HepG2 (cell line): ENCODE data around the gene INPP4B. TPM values are rescaled to one million over a fixed set of nuclear protein-coding genes. Genes with fewer than 3 reads are reported as not detected.

ENCODE experiments used
- ATAC-seq: fragments of 200-7000 bp; cut with Tn5 transposase; 3 replicates; pipeline ENCODE4 v1.9.1; 2020; ENCODE audit warnings: mild to moderate bottlenecking, moderate library complexity
- BruUV-seq: library from RNA; stranded (reverse); fragments of 400-500 nt; replicated peaks from 2 replicates; lab custom pipeline; 2021; lab: Mats Ljungman, UMichigan
- CTCF ChIA-PET: fragments of 300-600 bp; formaldehyde crosslinking; extraction: SDS; loops from one replicate; lab custom pipeline; 2021; ENCODE audit warnings: low total read pairs, inconsistent platforms, low intra/inter-chr PET ratio; lab: Yijun Ruan, JAX
- POLR2A ChIA-PET: fragments of 350-600 bp; sonication (Branson Sonifier 250); formaldehyde crosslinking; loops from one replicate; lab custom pipeline; 2020; ENCODE audit warnings: antibody characterized with exemption, inconsistent platforms; lab: Yijun Ruan, JAX
- DNase-seq: peaks from one replicate; pipeline ENCODE4 v3.0.0-alpha.2; 2015; ENCODE audit warnings: low spot score
- FAIRE-seq: peaks from 3 replicates; lab custom pipeline; 2011; peaks lifted over from hg19 to GRCh38; lab: Jason Lieb, UNC
- H2AFZ ChIP-seq: one replicate; pipeline ENCODE4 v1.6.1; 2011; ENCODE audit warnings: low read length, inconsistent platforms
- H3K27ac ChIP-seq: fragments of 300-600 bp; 3 replicates; pipeline ENCODE4 v1.8.0; 2011; ENCODE audit warnings: mixed run types, mild to moderate bottlenecking, mixed read lengths, low read length, inconsistent platforms; ENCODE audit not compliant: insufficient read depth; ENCODE audit errors: extremely low read length
- H3K27me3 ChIP-seq, 2 experiments: fragments of 200-600 bp in 1 of 2; 2 replicates in 1 of 2; 3 replicates in 1 of 2; pipeline versions ENCODE4 v1.6.0 to v1.8.0; 2011; ENCODE audit warnings: low read length in 2 of 2, mild to moderate bottlenecking in 2 of 2, moderate library complexity in 2 of 2, inconsistent platforms in 1 of 2; ENCODE audit not compliant: insufficient read depth in 2 of 2, control insufficient read depth in 1 of 2
- H3K36me3 ChIP-seq, 2 experiments: fragments of 200-600 bp in 1 of 2; replicated peaks in 1 of 2; 2 replicates in 1 of 2; 3 replicates in 1 of 2; pipeline versions ENCODE4 v1.5.1 to v1.8.0; 2011; ENCODE audit warnings: low read length in 2 of 2, inconsistent platforms in 1 of 2; ENCODE audit not compliant: insufficient read depth in 2 of 2, control insufficient read depth in 1 of 2
- H3K4me1 ChIP-seq: 2 replicates; pipeline ENCODE4 v1.5.1; 2012; ENCODE audit warnings: low read length, inconsistent platforms; ENCODE audit not compliant: insufficient read depth
- H3K4me2 ChIP-seq: 2 replicates; pipeline ENCODE4 v1.6.0; 2011; ENCODE audit warnings: low read depth, low read length, inconsistent platforms
- H3K4me3 ChIP-seq, 3 experiments: fragments of 200-600 bp in 1 of 3; sonication (generic), shearing (Covaris generic) in 1 of 3; replicated peaks in 1 of 3; 2 replicates each; pipeline ENCODE4 v1.5.1; 2011 to 2016; ENCODE audit warnings: low read length in 3 of 3, inconsistent platforms in 2 of 3, low read depth in 2 of 3, mild to moderate bottlenecking in 2 of 3, control low read depth in 1 of 3, mixed read lengths in 1 of 3; ENCODE audit not compliant: insufficient read depth in 1 of 3
- H3K79me2 ChIP-seq: one replicate; pipeline ENCODE4 v1.6.1; 2011; ENCODE audit warnings: low read length, inconsistent platforms; ENCODE audit not compliant: insufficient read depth
- H3K9ac ChIP-seq: 2 replicates; pipeline ENCODE4 v1.6.0; 2011; ENCODE audit warnings: mild to moderate bottlenecking, low read depth, low read length, inconsistent platforms; ENCODE audit not compliant: insufficient read depth
- H3K9me3 ChIP-seq: 2 replicates; pipeline ENCODE4 v1.5.1; 2012; ENCODE audit warnings: mild to moderate bottlenecking, low read length
- H4K20me1 ChIP-seq: 2 replicates; pipeline ENCODE4 v1.6.0; 2011; ENCODE audit warnings: inconsistent platforms, mild to moderate bottlenecking, low read length, moderate library complexity; ENCODE audit not compliant: insufficient read depth
- FOXJ3 ChIP-seq: sonication (generic); formaldehyde crosslinking; IDR thresholded peaks from 2 replicates; pipeline ENCODE4 v1.4.0; 2020; ENCODE audit warnings: missing genetic modification reagents, mild to moderate bottlenecking, borderline replicate concordance
- NCOA1 ChIP-seq: sonication (generic); formaldehyde crosslinking; IDR thresholded peaks from 2 replicates; pipeline ENCODE4 v1.9.0; 2021; ENCODE audit warnings: missing genetic modification reagents
- NR1H2 ChIP-seq: sonication (generic); formaldehyde crosslinking; IDR thresholded peaks from 2 replicates; pipeline ENCODE4 v1.8.1; 2022; ENCODE audit warnings: low read depth, missing genetic modification reagents, borderline replicate concordance
- ZBTB38 ChIP-seq: sonication (generic); formaldehyde crosslinking; IDR thresholded peaks from 2 replicates; pipeline ENCODE4 v1.5.1; 2020; ENCODE audit warnings: mild to moderate bottlenecking, missing genetic modification reagents
- ZBTB7B ChIP-seq: sonication (generic); formaldehyde crosslinking; IDR thresholded peaks from 2 replicates; pipeline ENCODE4 v1.4.0; 2020; ENCODE audit warnings: missing genetic modification reagents
- ZFY ChIP-seq: sonication (generic); formaldehyde crosslinking; IDR thresholded peaks from 2 replicates; pipeline ENCODE4 v1.4.0; 2020; ENCODE audit warnings: missing genetic modification reagents
- ZFYVE20 ChIP-seq: sonication (generic); formaldehyde crosslinking; IDR thresholded peaks from 2 replicates; pipeline ENCODE4 v1.8.0; 2023; ENCODE audit warnings: low read depth, mild to moderate bottlenecking, moderate library complexity, missing genetic modification reagents, borderline replicate concordance
- ZKSCAN1 ChIP-seq: fragments of 150-350 bp; IDR thresholded peaks from 2 replicates; pipeline ENCODE4 v1.6.1; 2014; ENCODE audit warnings: low read length
- ZNF205 ChIP-seq: IDR thresholded peaks from 2 replicates; pipeline ENCODE4 v1.6.1; 2018; ENCODE audit warnings: missing biosample characterization, missing genetic modification reagents
- ZNF333 ChIP-seq: sonication (generic); formaldehyde crosslinking; IDR thresholded peaks from 2 replicates; pipeline ENCODE4 v1.4.0; 2020; ENCODE audit warnings: mild to moderate bottlenecking, missing genetic modification reagents, borderline replicate concordance
- ZNF430 ChIP-seq: sonication (generic); formaldehyde crosslinking; IDR thresholded peaks from 2 replicates; pipeline ENCODE4 v1.9.0; 2021; ENCODE audit warnings: mild to moderate bottlenecking, missing genetic modification reagents
- ZNF549 ChIP-seq: sonication (generic); formaldehyde crosslinking; IDR thresholded peaks from 2 replicates; pipeline ENCODE4 v1.5.0; 2020; ENCODE audit warnings: missing genetic modification reagents
- ZNF761 ChIP-seq: sonication (generic); formaldehyde crosslinking; conservative IDR thresholded peaks from 2 replicates; pipeline ENCODE4 v1.4.0; 2020; ENCODE audit warnings: mild to moderate bottlenecking, missing genetic modification reagents
- ZNF776 ChIP-seq: sonication (generic); formaldehyde crosslinking; IDR thresholded peaks from 2 replicates; pipeline ENCODE4 v1.4.0; 2020; ENCODE audit warnings: mild to moderate bottlenecking, missing genetic modification reagents
- ZNF790 ChIP-seq: sonication (generic); formaldehyde crosslinking; IDR thresholded peaks from 2 replicates; pipeline ENCODE4 v1.8.0; 2022; ENCODE audit warnings: missing genetic modification reagents, mild to moderate bottlenecking, borderline replicate concordance
- WGBS: methylation state at CpG from one replicate; pipeline ENCODE4 v1.1.6; 2017; ENCODE audit warnings: low lambda C conversion rate; 5-methylcytosine and 5-hydroxymethylcytosine counted together
- in situ Hi-C: cut with HindIII; loops from 2 replicates; pipeline ENCODE4 v1.10.0; 2017; ENCODE audit warnings: low pct_unique_long_range_greater_than_20kb; ENCODE audit not compliant: extremely low pct_ligation_motif_present
- intact Hi-C: fragments of 100-400 bp; cut with micrococcal nuclease; formaldehyde crosslinking; loops from one replicate; pipeline ENCODE4 v1.10.0; 2022; ENCODE audit not compliant: unreplicated experiment
- polyA plus RNA-seq, 8 experiments: library from polyadenylated mRNA; depleted of rRNA in 3 of 8; stranded (reverse) in 7 of 8; unstranded in 1 of 8; fragments of >200 nt; fragmentation: Illumina TruSeq in 4 of 8; extraction: Trizol in 4 of 8; gene quantifications; 2 replicates each; pipeline versions ENCODE4 v1.2.1 to v1.2.3, GENCODE V29; 2011 to 2016; ENCODE audit warnings: low read depth in 4 of 8, missing spikeins in 1 of 8, mixed read lengths in 1 of 8; ENCODE audit not compliant: insufficient read depth in 1 of 8
- total RNA-seq, 5 experiments: library from RNA; depleted of rRNA; stranded (reverse); fragments of >200 nt; fragmentation: Illumina TruSeq; extraction: Trizol; gene quantifications; 2 replicates each; pipeline ENCODE4 v1.2.3, GENCODE V29; 2016; ENCODE audit warnings: low read depth in 1 of 5
- TF ChIP-seq, protein P1 (sequence below): sonication (generic); formaldehyde crosslinking; IDR thresholded peaks from 2 replicates; pipeline ENCODE4 v1.5.0; 2020; ENCODE audit warnings: mild to moderate bottlenecking, missing genetic modification reagents
- TF ChIP-seq, protein P2 (sequence below): sonication (generic); formaldehyde crosslinking; IDR thresholded peaks from 2 replicates; pipeline ENCODE4 v1.4.0; 2020; ENCODE audit warnings: missing genetic modification reagents

The INPP4B gene
- total and polyA plus RNA-seq, 2 of the 13 experiments (the other 11 are each of a cell fraction or from before 2014, with no cell fraction given): not detected

DNA sequence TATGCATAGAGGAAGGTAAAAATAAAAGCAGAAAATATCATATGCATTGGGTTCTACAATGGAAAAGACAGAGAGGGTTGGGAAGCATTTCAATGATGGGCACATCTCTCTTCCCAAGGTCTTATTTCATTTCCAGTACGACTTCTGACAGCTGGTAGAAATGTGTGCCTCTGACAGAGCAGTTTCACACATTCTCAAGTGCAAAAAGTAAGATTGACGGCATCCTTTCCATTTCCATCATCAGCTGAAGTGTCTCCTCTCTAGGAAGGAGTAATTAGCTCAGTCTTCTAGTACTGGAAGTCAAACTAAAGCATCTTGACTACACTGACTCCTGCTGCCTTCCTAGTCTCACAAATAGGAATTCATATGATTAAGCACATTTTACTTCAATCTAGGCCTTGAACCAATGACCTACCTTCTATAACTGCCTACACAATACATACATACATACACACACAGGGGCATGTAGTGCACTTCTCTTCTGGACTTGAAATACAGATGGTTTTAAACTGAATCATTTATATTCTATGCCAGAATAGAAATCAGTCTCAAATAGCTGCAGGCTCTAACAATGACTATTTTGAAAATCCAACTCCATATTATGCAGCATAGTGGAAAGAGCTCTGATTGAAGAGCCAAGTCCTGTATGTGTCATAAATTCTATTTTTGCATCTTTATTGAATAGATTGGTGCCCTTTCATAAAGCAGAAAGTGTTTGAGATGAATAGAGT, 473.4 kb downstream of the INPP4B start (continued):
- TF ChIP-seq, protein P1, sequence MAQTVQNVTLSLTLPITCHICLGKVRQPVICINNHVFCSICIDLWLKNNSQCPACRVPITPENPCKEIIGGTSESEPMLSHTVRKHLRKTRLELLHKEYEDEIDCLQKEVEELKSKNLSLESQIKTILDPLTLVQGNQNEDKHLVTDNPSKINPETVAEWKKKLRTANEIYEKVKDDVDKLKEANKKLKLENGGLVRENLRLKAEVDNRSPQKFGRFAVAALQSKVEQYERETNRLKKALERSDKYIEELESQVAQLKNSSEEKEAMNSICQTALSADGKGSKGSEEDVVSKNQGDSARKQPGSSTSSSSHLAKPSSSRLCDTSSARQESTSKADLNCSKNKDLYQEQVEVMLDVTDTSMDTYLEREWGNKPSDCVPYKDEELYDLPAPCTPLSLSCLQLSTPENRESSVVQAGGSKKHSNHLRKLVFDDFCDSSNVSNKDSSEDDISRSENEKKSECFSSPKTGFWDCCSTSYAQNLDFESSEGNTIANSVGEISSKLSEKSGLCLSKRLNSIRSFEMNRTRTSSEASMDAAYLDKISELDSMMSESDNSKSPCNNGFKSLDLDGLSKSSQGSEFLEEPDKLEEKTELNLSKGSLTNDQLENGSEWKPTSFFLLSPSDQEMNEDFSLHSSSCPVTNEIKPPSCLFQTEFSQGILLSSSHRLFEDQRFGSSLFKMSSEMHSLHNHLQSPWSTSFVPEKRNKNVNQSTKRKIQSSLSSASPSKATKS (CRISPR knock-in tag): no peak
- no peak for TF ChIP-seq ZBTB38 (CRISPR knock-in tag)

DNA sequence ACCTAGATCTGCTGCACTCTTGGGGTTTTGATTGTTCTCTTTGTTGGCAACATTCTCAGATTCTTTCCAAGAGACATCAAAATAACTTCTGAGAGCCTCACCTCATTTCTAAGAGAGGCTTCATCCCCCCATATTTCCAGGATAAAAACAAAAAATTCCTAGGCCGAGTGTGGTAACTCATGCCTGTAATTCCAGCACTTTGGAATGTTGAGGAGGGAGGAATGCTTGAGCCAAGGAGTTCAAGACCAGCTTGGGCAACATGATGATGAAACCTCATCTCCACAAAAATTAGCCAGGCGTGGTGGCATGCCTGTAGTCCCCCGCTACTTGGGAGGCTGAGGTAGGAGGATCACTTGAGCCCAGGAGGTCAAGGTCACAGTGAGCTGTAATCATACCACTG, 477.0 kb downstream of the INPP4B start:
- WGBS: 31% methylated on average over 3 of the region's 3 CpGs
- H3K27ac ChIP-seq: no peak overlapping the region
- TF ChIP-seq ZNF430: no peak
- TF ChIP-seq ZFY: no peak
- TF ChIP-seq ZNF205 (CRISPR knock-in tag): no peak
- TF ChIP-seq ZNF333: no peak
- no peak for TF ChIP-seq ZBTB7B (CRISPR knock-in tag)
- TF ChIP-seq ZKSCAN1: no peak
- TF ChIP-seq, protein P2, sequence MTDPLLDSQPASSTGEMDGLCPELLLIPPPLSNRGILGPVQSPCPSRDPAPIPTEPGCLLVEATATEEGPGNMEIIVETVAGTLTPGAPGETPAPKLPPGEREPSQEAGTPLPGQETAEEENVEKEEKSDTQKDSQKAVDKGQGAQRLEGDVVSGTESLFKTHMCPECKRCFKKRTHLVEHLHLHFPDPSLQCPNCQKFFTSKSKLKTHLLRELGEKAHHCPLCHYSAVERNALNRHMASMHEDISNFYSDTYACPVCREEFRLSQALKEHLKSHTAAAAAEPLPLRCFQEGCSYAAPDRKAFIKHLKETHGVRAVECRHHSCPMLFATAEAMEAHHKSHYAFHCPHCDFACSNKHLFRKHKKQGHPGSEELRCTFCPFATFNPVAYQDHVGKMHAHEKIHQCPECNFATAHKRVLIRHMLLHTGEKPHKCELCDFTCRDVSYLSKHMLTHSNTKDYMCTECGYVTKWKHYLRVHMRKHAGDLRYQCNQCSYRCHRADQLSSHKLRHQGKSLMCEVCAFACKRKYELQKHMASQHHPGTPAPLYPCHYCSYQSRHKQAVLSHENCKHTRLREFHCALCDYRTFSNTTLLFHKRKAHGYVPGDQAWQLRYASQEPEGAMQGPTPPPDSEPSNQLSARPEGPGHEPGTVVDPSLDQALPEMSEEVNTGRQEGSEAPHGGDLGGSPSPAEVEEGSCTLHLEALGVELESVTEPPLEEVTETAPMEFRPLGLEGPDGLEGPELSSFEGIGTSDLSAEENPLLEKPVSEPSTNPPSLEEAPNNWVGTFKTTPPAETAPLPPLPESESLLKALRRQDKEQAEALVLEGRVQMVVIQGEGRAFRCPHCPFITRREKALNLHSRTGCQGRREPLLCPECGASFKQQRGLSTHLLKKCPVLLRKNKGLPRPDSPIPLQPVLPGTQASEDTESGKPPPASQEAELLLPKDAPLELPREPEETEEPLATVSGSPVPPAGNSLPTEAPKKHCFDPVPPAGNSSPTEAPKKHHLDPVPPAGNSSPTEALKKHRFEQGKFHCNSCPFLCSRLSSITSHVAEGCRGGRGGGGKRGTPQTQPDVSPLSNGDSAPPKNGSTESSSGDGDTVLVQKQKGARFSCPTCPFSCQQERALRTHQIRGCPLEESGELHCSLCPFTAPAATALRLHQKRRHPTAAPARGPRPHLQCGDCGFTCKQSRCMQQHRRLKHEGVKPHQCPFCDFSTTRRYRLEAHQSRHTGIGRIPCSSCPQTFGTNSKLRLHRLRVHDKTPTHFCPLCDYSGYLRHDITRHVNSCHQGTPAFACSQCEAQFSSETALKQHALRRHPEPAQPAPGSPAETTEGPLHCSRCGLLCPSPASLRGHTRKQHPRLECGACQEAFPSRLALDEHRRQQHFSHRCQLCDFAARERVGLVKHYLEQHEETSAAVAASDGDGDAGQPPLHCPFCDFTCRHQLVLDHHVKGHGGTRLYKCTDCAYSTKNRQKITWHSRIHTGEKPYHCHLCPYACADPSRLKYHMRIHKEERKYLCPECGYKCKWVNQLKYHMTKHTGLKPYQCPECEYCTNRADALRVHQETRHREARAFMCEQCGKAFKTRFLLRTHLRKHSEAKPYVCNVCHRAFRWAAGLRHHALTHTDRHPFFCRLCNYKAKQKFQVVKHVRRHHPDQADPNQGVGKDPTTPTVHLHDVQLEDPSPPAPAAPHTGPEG (CRISPR knock-in tag): no peak
- no peak for TF ChIP-seq ZNF776 (CRISPR knock-in tag)
- TF ChIP-seq FOXJ3 (CRISPR knock-in tag): no peak
- TF ChIP-seq ZNF761 (CRISPR knock-in tag): no peak
- TF ChIP-seq NCOA1 (CRISPR knock-in tag): no peak
- TF ChIP-seq ZNF549 (CRISPR knock-in tag): no peak
- no peak for TF ChIP-seq ZFYVE20 (CRISPR knock-in tag)
- no peak for TF ChIP-seq ZNF790 (CRISPR knock-in tag)
- TF ChIP-seq NR1H2 (CRISPR knock-in tag): no peak

More for the DNA sequence above, 477.0 kb downstream of the INPP4B start:
- Histone ChIP-seq H3K9me3 (no peaks in the 10 kb centered on the region), H3K79me2 (no peaks in the 10 kb centered on the region), H3K9ac (no peak overlapping the region), H3K4me3 (no peak overlapping the region), H3K36me3 (no peaks in the 10 kb centered on the region), H3K4me2 (no peak overlapping the region), H2AFZ (no peak overlapping the region), H3K27me3 (no peaks in the 10 kb centered on the region), H4K20me1 (no peaks in the 10 kb centered on the region), H3K4me1 (no peaks in the 10 kb centered on the region)
- CTCF ChIA-PET: no interaction called here
- BruUV-seq: no TSS peak
- DNase-seq: no peak
- no peak for ATAC-seq
- FAIRE-seq: no peak
- in situ Hi-C loops: no loop called here
- intact Hi-C loops: no loop called here
- POLR2A ChIA-PET: no interaction called here
